Astrocyte of the spinal cord (primary cell): ENCODE measurements around the gene ACSS2.

Experiments
- DNase-seq: peaks from one replicate; pipeline ENCODE4 v3.0.0; 2011; ENCODE audit warnings: low read depth, low spot score
- H3K4me3 ChIP-seq: 2 replicates; pipeline ENCODE4 v1.5.1; 2011; ENCODE audit warnings: low read depth, mild to moderate bottlenecking, low read length, moderate library complexity
- in situ Hi-C: cut with HindIII; loops from 2 replicates; pipeline ENCODE4 v1.10.0; 2017; ENCODE audit warnings: low sequenced_read_pairs
- TF ChIP-seq, protein P1 (sequence below): IDR thresholded peaks from 2 replicates; pipeline ENCODE4 v1.5.1; 2012; ENCODE audit warnings: low read depth, mild to moderate bottlenecking, low read length, inconsistent platforms

Gene ACSS2

GRCh38 chr20:34949120-34949519 is 72.7 kb downstream of the ACSS2 start:
- no peak for DNase-seq
- in situ Hi-C loops, result no loop called here
- H3K4me3 ChIP-seq, result no peak overlapping the region
- TF ChIP-seq, protein P1, sequence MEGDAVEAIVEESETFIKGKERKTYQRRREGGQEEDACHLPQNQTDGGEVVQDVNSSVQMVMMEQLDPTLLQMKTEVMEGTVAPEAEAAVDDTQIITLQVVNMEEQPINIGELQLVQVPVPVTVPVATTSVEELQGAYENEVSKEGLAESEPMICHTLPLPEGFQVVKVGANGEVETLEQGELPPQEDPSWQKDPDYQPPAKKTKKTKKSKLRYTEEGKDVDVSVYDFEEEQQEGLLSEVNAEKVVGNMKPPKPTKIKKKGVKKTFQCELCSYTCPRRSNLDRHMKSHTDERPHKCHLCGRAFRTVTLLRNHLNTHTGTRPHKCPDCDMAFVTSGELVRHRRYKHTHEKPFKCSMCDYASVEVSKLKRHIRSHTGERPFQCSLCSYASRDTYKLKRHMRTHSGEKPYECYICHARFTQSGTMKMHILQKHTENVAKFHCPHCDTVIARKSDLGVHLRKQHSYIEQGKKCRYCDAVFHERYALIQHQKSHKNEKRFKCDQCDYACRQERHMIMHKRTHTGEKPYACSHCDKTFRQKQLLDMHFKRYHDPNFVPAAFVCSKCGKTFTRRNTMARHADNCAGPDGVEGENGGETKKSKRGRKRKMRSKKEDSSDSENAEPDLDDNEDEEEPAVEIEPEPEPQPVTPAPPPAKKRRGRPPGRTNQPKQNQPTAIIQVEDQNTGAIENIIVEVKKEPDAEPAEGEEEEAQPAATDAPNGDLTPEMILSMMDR, result no peak

DNA sequence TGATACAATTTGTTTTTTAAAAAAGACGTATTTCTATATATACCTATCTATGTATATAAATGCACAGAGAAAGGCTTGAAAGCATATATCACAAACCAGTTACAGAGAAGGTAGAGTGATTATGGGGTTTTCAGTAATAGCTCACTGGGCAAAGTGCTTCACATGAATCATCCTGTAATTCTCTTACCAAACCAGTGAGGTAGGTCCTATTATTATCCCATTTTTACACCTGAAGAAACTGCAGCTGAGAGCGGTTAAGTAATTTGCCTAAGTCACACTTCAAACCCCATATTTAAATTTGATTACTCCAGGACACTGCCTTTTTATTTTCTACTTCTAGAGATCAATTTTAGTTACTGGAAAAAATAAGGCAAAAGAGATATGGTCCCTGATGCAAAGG is 74.8 kb downstream of the ACSS2 start:
- no peak overlapping the region for H3K4me3 ChIP-seq
- in situ Hi-C loops, result no loop called here
- no peak for DNase-seq
- TF ChIP-seq, protein P1, result no peak

DNA sequence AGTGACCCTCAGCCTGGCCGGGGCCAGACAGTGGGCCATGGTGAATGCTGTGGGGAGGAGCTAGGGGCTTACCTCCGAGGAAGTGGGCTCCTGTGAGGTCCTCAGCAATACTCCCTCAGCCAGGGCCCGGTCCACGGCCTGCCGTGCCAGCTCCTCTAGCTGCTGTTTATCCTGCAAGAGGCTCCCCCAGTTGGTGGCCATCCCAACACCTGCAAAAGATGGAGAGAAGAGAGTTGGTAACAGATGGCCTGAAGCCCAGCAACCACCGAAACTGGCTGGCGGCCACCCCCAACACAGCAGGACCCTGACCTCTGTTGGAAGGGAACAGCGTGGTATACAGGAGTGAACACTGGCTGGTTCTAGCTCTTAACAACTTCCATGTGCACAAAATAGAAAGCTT is 75.2 kb downstream of the ACSS2 start:
- H3K4me3 ChIP-seq, result no peak overlapping the region
- DNase-seq, result peak; percentile 62
- in situ Hi-C loops, result no loop called here
- TF ChIP-seq, protein P1, result no peak

- in situ Hi-C loops, result no loop called here
- TF ChIP-seq, protein P1, result no peak
Measured at GRCh38 chr20:34952671-34953070, 76.3 kb downstream of the ACSS2 start.

DNA sequence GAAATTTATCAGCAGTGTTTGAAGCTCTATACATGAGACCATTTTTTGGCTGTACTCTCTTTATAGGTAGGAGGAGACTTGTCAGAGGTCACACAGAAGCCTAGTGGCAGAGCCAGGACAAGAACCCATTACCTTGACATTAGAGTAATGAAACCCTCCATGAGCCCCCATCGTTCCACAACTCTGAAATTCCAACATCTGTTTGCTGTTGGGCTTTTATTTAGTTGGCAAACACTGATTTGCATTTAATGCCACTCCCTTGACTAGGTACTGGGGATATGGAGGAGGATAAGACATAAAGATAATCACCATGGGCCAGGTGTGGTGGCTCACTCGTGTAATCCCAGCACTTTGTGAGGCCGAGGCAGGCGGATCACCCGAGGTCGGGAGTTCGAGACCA is 77.5 kb downstream of the ACSS2 start:
- no peak overlapping the region for H3K4me3 ChIP-seq
- TF ChIP-seq, protein P1, result no peak
- in situ Hi-C loops, result no loop called here
- DNase-seq, result no peak

More at GRCh38 chr20:34952671-34953070, 76.3 kb downstream of the ACSS2 start:
- H3K4me3 ChIP-seq, result no peak overlapping the region
- DNase-seq, result peak; percentile 43

GRCh38 chr20:34954904-34955230 is 78.5 kb downstream of the ACSS2 start:
- in situ Hi-C loops, result no loop called here
- peak overlapping the region; percentile 62 for H3K4me3 ChIP-seq
- TF ChIP-seq, protein P1, result no peak
- no peak for DNase-seq
